DOHH2 (cell line): ENCODE results near the gene CCDC171.

Experiments used
- H3F3A ChIP-seq: fragments of 200-600 bp; sonication (generic), shearing (Covaris generic); 2 replicates; pipeline ENCODE4 v1.6.0; 2016; ENCODE audit warnings: antibody characterized with exemption, mild to moderate bottlenecking; ENCODE audit not compliant: control insufficient read depth, insufficient read depth
- H3K27ac ChIP-seq: fragments of 200-600 bp; sonication (generic); 2 replicates; pipeline ENCODE4 v1.5.1; 2014; ENCODE audit warnings: low read depth, mild to moderate bottlenecking, low read length, moderate library complexity
- H3K27me3 ChIP-seq: fragments of 200-600 bp; sonication (generic); 2 replicates; pipeline ENCODE4 v1.6.1; 2014; ENCODE audit warnings: mild to moderate bottlenecking, low read length, mixed read lengths; ENCODE audit not compliant: control insufficient read depth
- H3K36me3 ChIP-seq: fragments of 200-600 bp; sonication (generic); 2 replicates; pipeline ENCODE4 v1.6.1; 2014; ENCODE audit warnings: mild to moderate bottlenecking, low read length, moderate library complexity, mixed read lengths; ENCODE audit not compliant: control insufficient read depth
- H3K4me1 ChIP-seq: fragments of 200-600 bp; sonication (generic); 2 replicates; pipeline ENCODE4 v1.6.1; 2014; ENCODE audit warnings: mild to moderate bottlenecking, low read length, mixed read lengths; ENCODE audit not compliant: control insufficient read depth
- H3K4me2 ChIP-seq: fragments of 200-600 bp; sonication (generic); 2 replicates; pipeline ENCODE4 v1.6.0; 2014; ENCODE audit warnings: mild to moderate bottlenecking, low read length, moderate library complexity
- H3K4me3 ChIP-seq: fragments of 200-600 bp; sonication (generic); 2 replicates; pipeline ENCODE4 v1.5.1; 2014; ENCODE audit warnings: mild to moderate bottlenecking, low read length, mixed read lengths
- H3K79me2 ChIP-seq: fragments of 200-600 bp; sonication (generic); 2 replicates; pipeline ENCODE4 v1.6.1; 2014; ENCODE audit warnings: mild to moderate bottlenecking, low read length, mixed read lengths; ENCODE audit not compliant: control insufficient read depth
- H3K9me2 ChIP-seq: fragments of 200-600 bp; sonication (generic); replicated peaks from 2 replicates; pipeline ENCODE4 v1.6.1; 2014; ENCODE audit warnings: mild to moderate bottlenecking, low read length, mixed read lengths; ENCODE audit not compliant: control insufficient read depth
- H3K9me3 ChIP-seq: fragments of 200-600 bp; sonication (generic); 2 replicates; pipeline ENCODE4 v1.6.1; 2014; ENCODE audit warnings: antibody characterized with exemption, low read length, mixed read lengths; ENCODE audit not compliant: control insufficient read depth, insufficient read depth
- H4K20me1 ChIP-seq: fragments of 200-600 bp; sonication (generic); 2 replicates; pipeline ENCODE4 v1.6.0; 2014; ENCODE audit warnings: low read depth, mild to moderate bottlenecking, antibody characterized with exemption, low read length, moderate library complexity; ENCODE audit not compliant: control insufficient read depth, insufficient read depth
- EZH2phosphoT487 ChIP-seq: fragments of 200-600 bp; sonication (generic); IDR thresholded peaks from 2 replicates; pipeline ENCODE4 v1.6.1; 2017; ENCODE audit warnings: borderline replicate concordance, mild to moderate bottlenecking, antibody characterized with exemption, low read length, moderate library complexity, mixed read lengths
- TF ChIP-seq, protein P1 (sequence below): fragments of 200-600 bp; sonication (generic); IDR thresholded peaks from one replicate; pipeline ENCODE4 v1.5.1; 2014; ENCODE audit warnings: antibody characterized with exemption, mild to moderate bottlenecking, low read depth, low read length; ENCODE audit not compliant: poor library complexity, severe bottlenecking

The CCDC171 gene

DNA sequence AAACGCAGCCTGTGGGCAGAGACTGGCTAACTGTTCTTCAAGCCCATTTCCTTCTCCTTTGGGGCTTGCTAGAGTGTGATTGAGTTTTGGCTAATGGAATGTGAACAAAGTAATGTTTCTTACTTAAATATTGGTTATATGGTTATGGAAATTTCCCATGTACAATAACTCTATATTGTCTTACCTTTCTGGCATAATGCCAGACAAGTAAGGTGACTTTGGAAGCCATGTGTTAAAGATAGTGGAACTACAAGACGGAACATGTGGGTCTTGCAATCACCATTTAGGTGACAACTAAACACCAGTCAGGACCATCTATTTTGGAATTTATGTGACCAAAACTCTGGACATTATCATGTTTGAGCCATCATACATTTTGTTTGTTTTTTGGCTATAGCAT, 260.2 kb downstream of the CCDC171 start:
- no peak overlapping the region for H3K27ac ChIP-seq
- H3K36me3 ChIP-seq = no peaks in the 10 kb centered on the region
- H3K9me3 ChIP-seq = no peaks in the 10 kb centered on the region; the same call in 1 of the 2 replicates
- no peaks in the 10 kb centered on the region for H4K20me1 ChIP-seq
- no peaks in the 10 kb centered on the region for H3K27me3 ChIP-seq
- TF ChIP-seq EZH2phosphoT487 = no peak
- TF ChIP-seq, protein P1, sequence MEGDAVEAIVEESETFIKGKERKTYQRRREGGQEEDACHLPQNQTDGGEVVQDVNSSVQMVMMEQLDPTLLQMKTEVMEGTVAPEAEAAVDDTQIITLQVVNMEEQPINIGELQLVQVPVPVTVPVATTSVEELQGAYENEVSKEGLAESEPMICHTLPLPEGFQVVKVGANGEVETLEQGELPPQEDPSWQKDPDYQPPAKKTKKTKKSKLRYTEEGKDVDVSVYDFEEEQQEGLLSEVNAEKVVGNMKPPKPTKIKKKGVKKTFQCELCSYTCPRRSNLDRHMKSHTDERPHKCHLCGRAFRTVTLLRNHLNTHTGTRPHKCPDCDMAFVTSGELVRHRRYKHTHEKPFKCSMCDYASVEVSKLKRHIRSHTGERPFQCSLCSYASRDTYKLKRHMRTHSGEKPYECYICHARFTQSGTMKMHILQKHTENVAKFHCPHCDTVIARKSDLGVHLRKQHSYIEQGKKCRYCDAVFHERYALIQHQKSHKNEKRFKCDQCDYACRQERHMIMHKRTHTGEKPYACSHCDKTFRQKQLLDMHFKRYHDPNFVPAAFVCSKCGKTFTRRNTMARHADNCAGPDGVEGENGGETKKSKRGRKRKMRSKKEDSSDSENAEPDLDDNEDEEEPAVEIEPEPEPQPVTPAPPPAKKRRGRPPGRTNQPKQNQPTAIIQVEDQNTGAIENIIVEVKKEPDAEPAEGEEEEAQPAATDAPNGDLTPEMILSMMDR = no peak
- no peaks in the 10 kb centered on the region for H3K79me2 ChIP-seq
- no peaks in the 10 kb centered on the region for H3K4me1 ChIP-seq
- no peaks in the 10 kb centered on the region for H3F3A ChIP-seq
- no peak overlapping the region for H3K4me2 ChIP-seq
- H3K4me3 ChIP-seq = no peak overlapping the region
- no peaks in the 10 kb centered on the region for H3K9me2 ChIP-seq

DNA sequence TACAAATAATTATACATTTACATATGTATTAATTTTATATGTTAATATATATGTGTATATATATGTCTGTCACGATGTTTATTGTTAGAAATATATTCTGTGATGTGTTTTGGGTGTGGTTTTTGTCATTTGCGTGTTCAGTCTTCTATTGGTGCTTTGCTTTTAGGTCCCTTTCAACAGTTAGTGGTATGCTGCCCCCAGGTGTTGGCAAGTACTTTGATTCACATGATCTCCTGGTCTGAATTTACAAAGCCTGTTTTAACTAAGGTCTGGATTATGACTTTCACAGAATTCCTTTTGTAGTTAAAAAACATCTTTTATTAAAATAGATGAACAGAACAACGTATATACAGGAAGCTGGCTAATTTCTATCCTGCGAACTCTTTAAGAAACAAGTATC, 271.5 kb downstream of the CCDC171 start:
- Histone ChIP-seq H3K4me3 (no peak overlapping the region), H3F3A (no peaks in the 10 kb centered on the region), H3K27ac (no peak overlapping the region), H3K27me3 (no peaks in the 10 kb centered on the region), H4K20me1 (no peaks in the 10 kb centered on the region), H3K4me1 (no peaks in the 10 kb centered on the region), H3K9me2 (no peaks in the 10 kb centered on the region), H3K79me2 (no peaks in the 10 kb centered on the region), H3K9me3 (no peaks in the 10 kb centered on the region), H3K36me3 (no peaks in the 10 kb centered on the region), H3K4me2 (no peak overlapping the region)
- TF ChIP-seq, protein P1 = no peak
- no peak for TF ChIP-seq EZH2phosphoT487

DNA sequence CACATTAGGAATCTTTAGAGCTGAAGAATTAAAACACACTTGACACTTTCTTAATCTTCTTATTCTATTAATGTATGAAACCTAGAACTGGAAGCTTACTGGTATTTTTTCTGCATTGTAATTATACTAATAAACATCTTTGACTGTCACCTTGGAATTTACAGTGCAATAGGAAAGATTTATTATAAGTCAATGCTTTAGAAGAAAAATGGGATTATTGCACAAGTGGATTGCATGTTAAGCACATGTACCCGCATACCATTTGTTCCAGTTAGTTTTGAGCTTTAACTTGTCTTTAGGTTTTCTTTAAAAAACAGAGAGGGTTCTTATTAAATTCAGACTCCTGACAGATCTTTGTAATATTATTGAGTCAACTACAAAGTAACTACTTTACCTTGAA, 278.5 kb downstream of the CCDC171 start:
- Histone ChIP-seq H3K27ac (no peak overlapping the region), H3F3A (no peaks in the 10 kb centered on the region), H3K79me2 (no peaks in the 10 kb centered on the region), H3K9me3 (no peaks in the 10 kb centered on the region), H4K20me1 (no peaks in the 10 kb centered on the region), H3K27me3 (no peaks in the 10 kb centered on the region), H3K9me2 (no peaks in the 10 kb centered on the region), H3K4me1 (peaks cover 7% of the 10 kb centered on the region), H3K4me3 (no peak overlapping the region), H3K36me3 (no peaks in the 10 kb centered on the region), H3K4me2 (no peak overlapping the region)
- TF ChIP-seq, protein P1 = no peak
- no peak for TF ChIP-seq EZH2phosphoT487

DNA sequence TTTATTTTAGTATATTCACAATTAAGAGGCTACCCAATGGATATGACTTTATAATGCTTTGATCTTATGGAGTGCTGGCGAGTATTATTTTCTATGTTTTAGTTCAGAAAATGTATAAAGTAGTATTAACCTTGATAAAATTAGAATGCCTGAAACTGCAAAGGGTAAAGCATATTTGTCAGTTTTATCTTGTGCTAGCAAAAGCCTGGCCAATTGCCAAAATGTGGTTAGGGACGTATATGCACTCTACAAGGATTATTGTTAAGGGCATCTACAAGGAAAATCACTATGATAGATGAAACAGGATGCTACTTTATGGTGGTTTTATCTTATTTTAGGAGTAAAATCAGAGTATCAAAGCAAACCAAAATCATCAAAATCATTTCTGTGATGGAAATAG, 281.7 kb downstream of the CCDC171 start:
- H3K9me2 ChIP-seq = no peaks in the 10 kb centered on the region
- H3K4me1 ChIP-seq = peaks cover 7% of the 10 kb centered on the region
- H4K20me1 ChIP-seq = no peaks in the 10 kb centered on the region
- no peaks in the 10 kb centered on the region for H3K36me3 ChIP-seq
- H3K4me3 ChIP-seq = no peak overlapping the region
- H3K27me3 ChIP-seq = no peaks in the 10 kb centered on the region
- H3K27ac ChIP-seq = no peak overlapping the region
- TF ChIP-seq EZH2phosphoT487 = no peak
- TF ChIP-seq, protein P1 = no peak
- H3K4me2 ChIP-seq = 0 out of 2 replicates have a peak overlapping the region, but pooled peaks have one; percentile 22
- no peaks in the 10 kb centered on the region for H3K9me3 ChIP-seq
- H3F3A ChIP-seq = no peaks in the 10 kb centered on the region
- H3K79me2 ChIP-seq = no peaks in the 10 kb centered on the region
